Right lung (tissue), 5 donors: ENCODE measurements around the gene TBL2. TPM values are rescaled to one million over a fixed set of nuclear protein-coding genes. Genes with fewer than 3 reads are reported as not detected.
"Not testable (repeated sequence)": the region's sequence is repeated elsewhere in the genome, so short reads cannot be mapped to it uniquely, and the experiment has no call there.

Source experiments
- DNase-seq, 2 donors: peaks; one replicate each; pipeline ENCODE4 v3.0.0-alpha.2; 2013
- polyA plus RNA-seq, 5 donors: library from polyadenylated mRNA; unstranded; fragments of 120-200 nt; gene quantifications; one replicate each; pipeline versions ENCODE4 v1.2.1 to v1.2.3, GENCODE V29; 2013; ENCODE audit warnings: inconsistent platforms in 1 of 5, low replicate concordance in 1 of 5; ENCODE audit not compliant: insufficient read length in 5 of 5, insufficient read depth in 1 of 5

Gene TBL2
- polyA plus RNA-seq, 5 donors, result 36.9 to 41.9 (median 39.6) TPM

- no peak for DNase-seq
These were observed 41.3 kb downstream of the TBL2 start for GRCh38 chr7:73537051-73537450.

- DNase-seq, result no peak
These were observed 41.9 kb downstream of the TBL2 start for GRCh38 chr7:73536479-73536878.

- not testable (repeated sequence) for DNase-seq
These were observed 42.5 kb downstream of the TBL2 start for GRCh38 chr7:73535918-73536317.

- DNase-seq, result no peak
These were observed 44.6 kb downstream of the TBL2 start for GRCh38 chr7:73533742-73534141.

- no peak for DNase-seq
These were observed 46.2 kb downstream of the TBL2 start for GRCh38 chr7:73532224-73532623.

- DNase-seq, result no peak
These were observed 47.6 kb downstream of the TBL2 start for GRCh38 chr7:73530800-73531199.

GRCh38 chr7:73526896-73527821, 51.2 kb downstream of the TBL2 start:
- DNase-seq, result no peak

- DNase-seq, result not testable (repeated sequence)
These were observed 52.3 kb downstream of the TBL2 start for GRCh38 chr7:73526158-73526494.

- DNase-seq, result peak; percentile 98 to 99
These were observed 56.1 kb downstream of the TBL2 start, which contains the start of gene BAZ1B for GRCh38 chr7:73522105-73522872. Gene BAZ1B, minus strand, starts transcription at chr7:73522293. Its CDS starts 360 bp downstream, at chr7:73521933.

- no peak for DNase-seq
These were observed 56.7 kb downstream of the TBL2 start for GRCh38 chr7:73521636-73522104.

- DNase-seq, result peak; percentile 5 to 15
These were observed 57.4 kb downstream of the TBL2 start for GRCh38 chr7:73520673-73521635.

- DNase-seq, result no peak
These were observed 58.3 kb downstream of the TBL2 start for GRCh38 chr7:73519867-73520672.

- no peak for DNase-seq
These were observed 59.9 kb downstream of the TBL2 start for GRCh38 chr7:73518470-73518869.

Other genes starting within 250 kb of the TBL2 start
- gene FZD9, start 144.8 kb downstream of the TBL2 start, polyA plus RNA-seq, result 1 to 10 TPM in 1 of 5 donors, under 1 TPM in 4; 0.38 to 1.9 (median 0.72) TPM
- gene BAZ1B, start 56.3 kb downstream of the TBL2 start, polyA plus RNA-seq, result 10 to 100 TPM; 59.0 to 76.0 (median 71.8) TPM
- gene BCL7B, start 20.9 kb downstream of the TBL2 start, polyA plus RNA-seq, result 10 to 100 TPM; 29.2 to 43.2 (median 30.9) TPM
- 1 to 10 TPM; 1.6 to 6.0 (median 2.4) TPM for gene MLXIPL, start 45.9 kb upstream of the TBL2 start, polyA plus RNA-seq
- gene VPS37D, start 89.3 kb upstream of the TBL2 start, polyA plus RNA-seq, result 10 to 100 TPM in 2 of 5 donors, 1 to 10 TPM in 3; 5.5 to 12.3 (median 8.2) TPM
- gene DNAJC30, start 104.9 kb upstream of the TBL2 start, polyA plus RNA-seq, result 10 to 100 TPM in 1 of 5 donors, 1 to 10 TPM in 4; 8.1 to 10.5 (median 9.0) TPM
- gene BUD23, start 105.0 kb upstream of the TBL2 start, polyA plus RNA-seq, result 10 to 100 TPM; 69.3 to 99.6 (median 83.6) TPM
- 10 to 100 TPM in 1 of 5 donors, 1 to 10 TPM in 4; 6.4 to 12.7 (median 9.4) TPM for gene STX1A, start 141.1 kb upstream of the TBL2 start, polyA plus RNA-seq
- 10 to 100 TPM; 12.5 to 18.2 (median 13.5) TPM for gene ABHD11, start 160.2 kb upstream of the TBL2 start, polyA plus RNA-seq
- 10 to 100 TPM in 4 of 5 donors, 1 to 10 TPM in 1; 10.0 to 31.1 (median 19.9) TPM for gene CLDN3, start 191.7 kb upstream of the TBL2 start, polyA plus RNA-seq